Ovary (tissue), 9 donors: Measurements from ENCODE around the gene LRCH1. TPM values are rescaled to one million over a fixed set of nuclear protein-coding genes. Genes with fewer than 3 reads are reported as not detected.

Experiments used
- DNase-seq, 5 donors: peaks; one replicate each; pipeline ENCODE4 v3.0.0-alpha.2; 2019 to 2020
- H3K27ac ChIP-seq, 2 donors: fragments of 200-600 bp; one replicate each; pipeline versions ENCODE4 v1.5.1 to v1.8.0; 2019 to 2022
- H3K27me3 ChIP-seq: fragments of 200-600 bp; one replicate; pipeline ENCODE4 v1.8.0; 2022
- H3K36me3 ChIP-seq: fragments of 200-600 bp; sonication (generic); one replicate; pipeline ENCODE4 v1.5.1; 2019
- H3K4me1 ChIP-seq: one replicate; pipeline ENCODE4 v1.8.1; 2013; ENCODE audit warnings: mild to moderate bottlenecking, moderate library complexity; ENCODE audit not compliant: insufficient read depth
- H3K4me3 ChIP-seq: fragments of 200-600 bp; sonication (generic); one replicate; pipeline ENCODE4 v1.5.1; 2017
- H3K9me3 ChIP-seq, 2 donors: fragments of 200-600 bp in 1 of 2; sonication (generic) in 1 of 2; one replicate each; pipeline versions ENCODE4 v1.5.1 to v1.8.1; 2013 to 2019; ENCODE audit warnings: mild to moderate bottlenecking in 1 of 2, moderate library complexity in 1 of 2
- CTCF ChIP-seq, 3 donors: fragments of 450-650 bp in 2 of 3; fragments of 200-600 bp in 1 of 3; IDR thresholded peaks; one replicate each; pipeline versions ENCODE4 v1.5.1 to v1.8.0; 2016 to 2022; ENCODE audit warnings: antibody characterized with exemption in 3 of 3, mild to moderate bottlenecking in 1 of 3
- EP300 ChIP-seq: sonication (generic); formaldehyde crosslinking; IDR thresholded peaks from one replicate; pipeline ENCODE4 v1.6.1; 2017; ENCODE audit warnings: antibody characterized with exemption
- POLR2A ChIP-seq: fragments of 450-650 bp; IDR thresholded peaks from one replicate; pipeline ENCODE4 v1.6.1; 2017; ENCODE audit warnings: antibody characterized with exemption, mild to moderate bottlenecking, moderate library complexity
- WGBS, 3 donors: extraction: QIAGEN DNeasy Blood & Tissue Kit in 1 of 3; methylation state at CpG; one replicate each; pipeline versions ENCODE4 v1.1.5 to v1.1.7; 2013 to 2017; 5-methylcytosine and 5-hydroxymethylcytosine counted together
- intact Hi-C, 4 donors: fragments of 100-400 bp; cut with DNase I; formaldehyde crosslinking; loops; one replicate each; pipeline versions ENCODE4 v1.11.0 to v1.15.1; 2022 to 2023
- polyA plus RNA-seq, 2 donors: library from polyadenylated mRNA; stranded (reverse); fragments of 200-250 nt in 1 of 2; fragments of 350-450 nt in 1 of 2; fragmentation: Illumina TruSeq in 1 of 2; extraction: RNeasy Lipid Tissue Mini Kit (QIAGEN cat#74804) in 1 of 2; gene quantifications; one replicate each; pipeline ENCODE4 v1.2.3, GENCODE V29; 2013 to 2014
- total RNA-seq, 7 donors: library from RNA; depleted of rRNA in 2 of 7; stranded (reverse); fragments of >200 nt in 2 of 7; fragmentation: NEBNext Ultra II Directional in 3 of 7; extraction: Animal tissue kit (Norgen Biotek cat#: 25700) in 3 of 7; gene quantifications; one replicate each; pipeline versions ENCODE4 v1.1.0 to v1.2.4, GENCODE V29; 2016 to 2023
- donor health status: DM: no; HTN: no; CAD: no; lungs with moderate emphysema.
- donor health status: DM: no; HTN: no; CAD: no.
- donor health status: Bipolar disorder and iron deficiency.
- donor health status: DM: yes; HTN: yes; CAD: no.
- donor health status: DM: no; HTN: no; CAD: no.
- donor health status: DM: yes; HTN: yes; CAD: no.

The LRCH1 gene
- total and polyA plus RNA-seq, 9 donors, result 7.6 to 19.3 (median 15.8) TPM

GRCh38 chr13:46620471-46620870, 67.5 kb downstream of the LRCH1 start:
- intact Hi-C loops, result no loop called here
- no peak for TF ChIP-seq EP300
- TF ChIP-seq POLR2A, result no peak
- no peak for TF ChIP-seq CTCF (IDR thresholded peaks at IDR 0.05)
- WGBS, 3 donors, result 70 to 93% (median 89%) methylated on average over 2 of the region's 2 CpGs
- H3K36me3 ChIP-seq, result no peaks in the 10 kb centered on the region
- DNase-seq, result no peak
- no peaks in the 10 kb centered on the region for H3K9me3 ChIP-seq
- H3K27ac ChIP-seq, result no peak overlapping the region
- no peaks in the 10 kb centered on the region for H3K27me3 ChIP-seq
- H3K4me3 ChIP-seq, result no peak overlapping the region
- peaks cover 2% of the 10 kb centered on the region for H3K4me1 ChIP-seq

- Histone ChIP-seq H3K36me3 (no peaks in the 10 kb centered on the region), H3K27me3 (no peaks in the 10 kb centered on the region), H3K4me1 (peaks cover 2% of the 10 kb centered on the region), H3K4me3 (no peak overlapping the region), H3K27ac (no peak overlapping the region), H3K9me3 (no peaks in the 10 kb centered on the region)
- DNase-seq, result no peak
- TF ChIP-seq POLR2A (no peak), CTCF (IDR thresholded peaks at IDR 0.05) (no peak), EP300 (no peak)
- intact Hi-C loops, result no loop called here
- WGBS, 3 donors, result 95 to 99% (median 97%) methylated on average over 2 of the region's 2 CpGs
These were observed 68.2 kb downstream of the LRCH1 start for GRCh38 chr13:46621133-46621532.

- H3K27me3 ChIP-seq, result no peaks in the 10 kb centered on the region
- WGBS, 3 donors, result 51 to 68% (median 61%) methylated on average over 4 of the region's 4 CpGs
- no peaks in the 10 kb centered on the region for H3K36me3 ChIP-seq
- intact Hi-C loops, result no loop called here
- H3K4me3 ChIP-seq, result no peak overlapping the region
- peaks cover 2% of the 10 kb centered on the region for H3K4me1 ChIP-seq
- H3K9me3 ChIP-seq, result no peaks in the 10 kb centered on the region
- no peak overlapping the region for H3K27ac ChIP-seq
- DNase-seq, result no peak
- TF ChIP-seq POLR2A (no peak), EP300 (no peak), CTCF (IDR thresholded peaks at IDR 0.05) (no peak)
These were observed 69.0 kb downstream of the LRCH1 start for GRCh38 chr13:46621792-46622629.

GRCh38 chr13:46622630-46623256, 69.8 kb downstream of the LRCH1 start:
- DNase-seq, result peak; percentile 40 to 69 (median 57)
- TF ChIP-seq POLR2A (no peak), EP300 (no peak), CTCF (IDR thresholded peaks at IDR 0.05) (no peak)
- Histone ChIP-seq H3K27me3 (no peaks in the 10 kb centered on the region), H3K4me1 (peaks cover 2% of the 10 kb centered on the region), H3K9me3 (no peaks in the 10 kb centered on the region), H3K36me3 (no peaks in the 10 kb centered on the region), H3K4me3 (no peak overlapping the region), H3K27ac (no peak overlapping the region)
- intact Hi-C loops, result no loop called here
- 4 to 7% (median 4%) methylated on average over 4 of the region's 4 CpGs for WGBS, 3 donors
